Tibial artery (tissue), 4 donors: Measurements from ENCODE around the gene RAB37.

Source experiments
- DNase-seq, 2 donors: peaks; one replicate each; pipeline ENCODE4 v3.0.0-alpha.2; 2019
- H3K27ac ChIP-seq, 2 donors: fragments of 200-600 bp; sonication (generic) in 1 of 2; 1 replicate in 1 of 2; 2 replicates in 1 of 2; pipeline ENCODE4 v1.5.1; 2018 to 2019; ENCODE audit warnings: mild to moderate bottlenecking in 1 of 2
- H3K27me3 ChIP-seq, 2 donors: fragments of 200-600 bp; sonication (generic) in 1 of 2; one replicate each; pipeline versions ENCODE4 v1.5.1 to v1.6.0; 2016 to 2019
- H3K36me3 ChIP-seq, 3 donors: fragments of 200-600 bp; sonication (generic) in 2 of 3; one replicate each; pipeline ENCODE4 v1.5.1; 2016 to 2019; ENCODE audit warnings: mild to moderate bottlenecking in 2 of 3
- H3K4me1 ChIP-seq, 4 donors: fragments of 200-600 bp; sonication (generic) in 2 of 4; 1 replicate in 3 of 4; 2 replicates in 1 of 4; pipeline ENCODE4 v1.5.1; 2016 to 2019
- H3K4me3 ChIP-seq, 2 donors: fragments of 200-600 bp; sonication (generic) in 1 of 2; 1 replicate in 1 of 2; 2 replicates in 1 of 2; pipeline ENCODE4 v1.5.1; 2018 to 2019; ENCODE audit warnings: mild to moderate bottlenecking in 2 of 2
- H3K9me3 ChIP-seq, 3 donors: fragments of 200-600 bp; sonication (generic) in 1 of 3; one replicate each; pipeline ENCODE4 v1.5.1; 2016 to 2019
- intact Hi-C: fragments of 100-400 bp; cut with DNase I; formaldehyde crosslinking; loops from one replicate; pipeline ENCODE4 v1.15.0; 2023; ENCODE audit warnings: low total_unique reads
- TF ChIP-seq, protein P1 (sequence below), 2 experiments: fragments of 200-600 bp in 1 of 2; fragments of 450-650 bp in 1 of 2; IDR thresholded peaks; one replicate each; pipeline ENCODE4 v1.5.1; 2017 to 2019; ENCODE audit warnings: antibody characterized with exemption in 2 of 2, mild to moderate bottlenecking in 1 of 2, moderate library complexity in 1 of 2

The RAB37 gene

DNA sequence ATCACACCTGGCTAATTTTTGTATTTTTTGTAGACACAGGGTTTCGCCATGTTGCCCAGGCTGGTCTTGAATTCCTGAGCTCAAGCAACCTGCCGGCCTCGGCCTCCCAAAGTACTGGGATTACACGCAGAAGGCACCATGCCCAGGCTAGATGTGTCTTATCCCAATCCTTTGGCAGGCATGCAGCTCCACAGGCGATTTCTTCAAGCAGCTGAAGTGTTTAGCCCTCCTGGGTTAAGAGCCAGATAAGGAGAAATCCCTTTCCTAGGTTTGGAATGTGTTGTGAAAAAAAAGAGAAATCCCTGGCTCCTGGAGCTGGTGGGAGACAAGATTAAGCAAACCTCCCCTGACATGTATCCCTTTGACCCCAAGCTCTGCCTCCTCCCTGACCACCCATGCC lies 9.3 kb downstream of the RAB37 start:
- Histone ChIP-seq H3K9me3 (no peaks in the 10 kb centered on the region), H3K36me3 (no peaks in the 10 kb centered on the region), H3K27ac (no peak overlapping the region), H3K4me1 (peaks cover 0 to 36% (median 33%) of the 10 kb centered on the region in 4 donors), H3K4me3 (no peak overlapping the region), H3K27me3 (peaks cover 0 to 18% of the 10 kb centered on the region in 2 donors)
- no peak for DNase-seq
- intact Hi-C loops = no loop called here
- TF ChIP-seq, protein P1, sequence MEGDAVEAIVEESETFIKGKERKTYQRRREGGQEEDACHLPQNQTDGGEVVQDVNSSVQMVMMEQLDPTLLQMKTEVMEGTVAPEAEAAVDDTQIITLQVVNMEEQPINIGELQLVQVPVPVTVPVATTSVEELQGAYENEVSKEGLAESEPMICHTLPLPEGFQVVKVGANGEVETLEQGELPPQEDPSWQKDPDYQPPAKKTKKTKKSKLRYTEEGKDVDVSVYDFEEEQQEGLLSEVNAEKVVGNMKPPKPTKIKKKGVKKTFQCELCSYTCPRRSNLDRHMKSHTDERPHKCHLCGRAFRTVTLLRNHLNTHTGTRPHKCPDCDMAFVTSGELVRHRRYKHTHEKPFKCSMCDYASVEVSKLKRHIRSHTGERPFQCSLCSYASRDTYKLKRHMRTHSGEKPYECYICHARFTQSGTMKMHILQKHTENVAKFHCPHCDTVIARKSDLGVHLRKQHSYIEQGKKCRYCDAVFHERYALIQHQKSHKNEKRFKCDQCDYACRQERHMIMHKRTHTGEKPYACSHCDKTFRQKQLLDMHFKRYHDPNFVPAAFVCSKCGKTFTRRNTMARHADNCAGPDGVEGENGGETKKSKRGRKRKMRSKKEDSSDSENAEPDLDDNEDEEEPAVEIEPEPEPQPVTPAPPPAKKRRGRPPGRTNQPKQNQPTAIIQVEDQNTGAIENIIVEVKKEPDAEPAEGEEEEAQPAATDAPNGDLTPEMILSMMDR (IDR thresholded peaks at IDR 0.05) = no peak

DNA sequence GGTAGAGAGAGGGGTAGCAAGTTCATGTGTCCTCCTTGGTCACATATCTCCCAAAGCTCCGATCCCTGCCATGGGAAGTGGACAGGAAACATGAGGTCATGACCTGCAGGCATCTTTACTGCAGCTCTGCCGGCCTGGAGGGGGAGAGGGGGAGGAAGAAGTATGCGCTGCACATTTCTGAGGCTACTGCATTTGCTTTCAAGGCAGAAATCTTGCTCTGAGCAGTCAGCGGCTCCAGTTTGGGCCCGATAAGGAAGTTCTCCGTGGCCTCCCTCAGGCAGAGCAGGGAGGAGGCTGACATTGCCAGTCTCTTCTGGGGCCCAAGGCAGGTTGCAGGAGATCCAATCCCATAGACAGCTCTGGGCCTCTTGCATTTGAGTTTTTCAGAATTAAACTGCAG lies 9.9 kb downstream of the RAB37 start:
- Histone ChIP-seq H3K9me3 (no peaks in the 10 kb centered on the region), H3K4me1 (peaks cover 0 to 41% (median 36%) of the 10 kb centered on the region in 4 donors), H3K36me3 (no peaks in the 10 kb centered on the region), H3K27ac (no peak overlapping the region), H3K27me3 (peaks cover 0 to 13% of the 10 kb centered on the region in 2 donors), H3K4me3 (no peak overlapping the region)
- intact Hi-C loops = no loop called here
- TF ChIP-seq, protein P1 (IDR thresholded peaks at IDR 0.05) = no peak
- DNase-seq = no peak

DNA sequence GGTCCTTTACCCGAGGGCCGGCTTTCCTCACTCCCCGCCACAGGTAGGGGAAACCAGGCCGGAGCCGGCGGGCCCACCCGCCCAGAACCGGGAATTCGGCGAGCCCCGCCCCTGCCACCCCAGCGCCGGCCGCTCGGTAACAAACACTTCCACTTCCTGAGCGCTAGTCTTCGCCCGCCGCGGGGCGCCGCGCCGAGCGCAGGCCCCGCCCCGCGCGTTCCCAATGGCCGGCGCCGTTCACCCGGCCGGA lies 11.1 kb downstream of the RAB37 start:
- H3K27ac ChIP-seq = peak overlapping the region; percentile 80 to 89
- DNase-seq = no peak
- intact Hi-C loops = loop anchor here (2.0 kb wide), 1 partner anchor 29 kb away; the partner anchor contains the start of gene NAT9
- peak overlapping the region; percentile 95 to 98 for H3K4me3 ChIP-seq
- H3K4me1 ChIP-seq = peaks cover 0 to 43% (median 36%) of the 10 kb centered on the region in 4 donors
- H3K36me3 ChIP-seq = no peaks in the 10 kb centered on the region
- H3K9me3 ChIP-seq = no peaks in the 10 kb centered on the region
- H3K27me3 ChIP-seq = peaks cover 0 to 3% of the 10 kb centered on the region in 2 donors
- TF ChIP-seq, protein P1 (IDR thresholded peaks at IDR 0.05) = peak; percentile 10 to 44

DNA sequence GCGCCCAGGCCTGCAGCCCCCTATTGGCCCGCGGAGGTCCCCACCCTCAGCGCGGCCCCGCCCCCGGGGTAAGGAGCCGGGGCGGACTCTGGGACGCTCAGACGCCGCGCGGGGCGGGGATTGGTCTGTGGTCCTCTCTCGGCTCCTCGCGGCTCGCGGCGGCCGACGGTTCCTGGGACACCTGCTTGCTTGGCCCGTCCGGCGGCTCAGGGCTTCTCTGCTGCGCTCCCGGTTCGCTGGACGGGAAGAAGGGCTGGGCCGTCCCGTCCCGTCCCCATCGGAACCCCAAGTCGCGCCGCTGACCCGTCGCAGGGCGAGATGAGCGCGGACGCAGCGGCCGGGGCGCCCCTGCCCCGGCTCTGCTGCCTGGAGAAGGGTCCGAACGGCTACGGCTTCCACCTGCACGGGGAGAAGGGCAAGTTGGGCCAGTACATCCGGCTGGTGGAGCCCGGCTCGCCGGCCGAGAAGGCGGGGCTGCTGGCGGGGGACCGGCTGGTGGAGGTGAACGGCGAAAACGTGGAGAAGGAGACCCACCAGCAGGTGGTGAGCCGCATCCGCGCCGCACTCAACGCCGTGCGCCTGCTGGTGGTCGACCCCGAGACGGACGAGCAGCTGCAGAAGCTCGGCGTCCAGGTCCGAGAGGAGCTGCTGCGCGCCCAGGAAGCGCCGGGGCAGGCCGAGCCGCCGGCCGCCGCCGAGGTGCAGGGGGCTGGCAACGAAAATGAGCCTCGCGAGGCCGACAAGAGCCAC lies 11.6 kb downstream of the RAB37 start, which contains the start of gene NHERF1:
Gene NHERF1 (plus strand): TSS at position 100 of the 750 bp plus-strand sequence. CDS start 219 bp downstream, at position 319.
- H3K36me3 ChIP-seq = no peaks in the 10 kb centered on the region
- no peaks in the 10 kb centered on the region for H3K27me3 ChIP-seq
- peak; percentile 95 to 97 for DNase-seq
- H3K4me3 ChIP-seq = peak within 1 kb of the TSS; percentile 95 to 98
- intact Hi-C loops = loop anchor here (2.0 kb wide), 1 partner anchor 28 kb away; the partner anchor contains the start of gene NAT9
- TF ChIP-seq, protein P1 (IDR thresholded peaks at IDR 0.05) = no peak
- peaks cover 0 to 43% (median 36%) of the 10 kb centered on the region in 4 donors for H3K4me1 ChIP-seq
- peak within 1 kb of the TSS; percentile 80 to 89 for H3K27ac ChIP-seq
- H3K9me3 ChIP-seq = no peaks in the 10 kb centered on the region

DNA sequence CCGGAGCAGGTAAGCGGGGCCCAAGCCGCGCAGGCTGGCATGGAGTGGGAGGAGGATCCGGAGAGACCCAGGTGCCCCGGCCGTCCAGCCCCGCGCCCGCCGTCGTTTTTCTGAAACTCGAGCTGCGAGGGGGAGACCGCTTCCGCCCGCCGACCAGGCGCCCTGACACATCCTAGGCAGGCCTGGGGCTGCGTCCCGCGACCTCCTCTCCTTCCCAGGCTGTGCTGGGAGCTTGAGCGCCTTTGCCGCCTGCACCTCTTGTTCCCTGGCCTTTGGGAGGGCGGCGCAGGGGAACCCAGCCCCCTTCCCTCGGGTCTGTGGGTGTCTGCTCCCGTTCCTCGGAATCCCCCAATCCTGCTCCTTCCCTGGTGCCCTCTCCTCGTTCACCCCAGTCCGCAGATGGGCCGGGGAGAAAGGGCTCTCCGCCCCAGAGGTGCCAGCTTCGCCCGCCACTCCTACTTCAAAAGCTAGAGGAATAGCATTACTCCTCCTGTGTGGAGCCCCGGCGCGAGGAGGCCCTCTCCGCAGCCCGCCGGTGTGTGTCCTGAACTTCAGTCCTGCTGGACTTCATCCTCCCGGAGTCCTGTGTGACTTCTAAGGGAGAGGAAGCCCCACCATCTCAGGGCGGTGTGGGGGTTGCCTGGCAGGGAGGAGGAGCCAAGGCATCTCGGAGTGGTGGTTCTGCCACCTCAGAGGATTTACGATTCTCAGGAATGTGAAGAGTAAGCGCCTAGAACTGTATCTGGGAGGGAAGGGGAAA lies 12.4 kb downstream of the RAB37 start:
- Histone ChIP-seq H3K4me1 (peaks cover 0 to 43% (median 36%) of the 10 kb centered on the region in 4 donors), H3K27me3 (no peaks in the 10 kb centered on the region), H3K4me3 (peak overlapping the region; percentile 95 to 98), H3K9me3 (no peaks in the 10 kb centered on the region), H3K36me3 (no peaks in the 10 kb centered on the region), H3K27ac (peak overlapping the region; percentile 80 to 89)
- intact Hi-C loops = loop anchor here (2.0 kb wide), 1 partner anchor 27 kb away; the partner anchor contains the start of gene NAT9
- DNase-seq = no peak
- TF ChIP-seq, protein P1 (IDR thresholded peaks at IDR 0.05) = no peak
